ENCODE results near the gene MOCOS. TPM values are rescaled to one million over a fixed set of nuclear protein-coding genes. Genes with fewer than 3 reads are reported as not detected.

The MOCOS gene
- total RNA-seq, 1 experiment from 2014 or later = 3.0 TPM

DNA sequence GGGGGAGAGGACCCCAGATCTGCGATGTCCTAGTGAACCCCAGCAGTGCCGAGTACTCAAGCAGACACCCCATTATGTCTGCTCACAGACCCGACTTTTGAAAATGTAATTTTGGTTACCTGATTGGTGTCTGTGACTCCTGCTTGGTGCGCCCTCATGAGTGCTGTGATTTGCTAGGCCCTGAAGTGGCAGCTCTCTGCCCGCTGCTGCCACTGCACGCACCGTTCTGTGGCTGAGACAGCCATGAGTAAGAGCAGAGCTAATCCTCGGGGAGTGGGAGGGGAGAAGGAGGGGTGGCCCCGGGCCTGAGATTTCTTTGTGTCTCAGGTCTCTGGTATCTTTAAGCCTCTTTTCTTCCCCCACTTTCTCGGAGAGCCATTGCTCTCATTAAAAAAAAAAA, 128.4 kb downstream of the MOCOS start:
- Histone ChIP-seq H3K36me3 (ENCODE audit: control insufficient read depth, insufficient read depth, low read length) (no peaks in the 10 kb centered on the region), H3K4me1 (ENCODE audit: control insufficient read depth, insufficient read depth, low read length) (peaks cover 45% of the 10 kb centered on the region), H3K4me3 (ENCODE audit: low read depth in 2 of 2, low read length in 2 of 2) (no peak overlapping the region), H3K9me3 (ENCODE audit: control insufficient read depth, insufficient read depth, low read depth, low read length) (no peaks in the 10 kb centered on the region), H3K27me3 (ENCODE audit: control insufficient read depth, insufficient read depth, low read length) (no peaks in the 10 kb centered on the region), H3K27ac (ENCODE audit: low read length) (peak overlapping the region; percentile 69)
- CTCF ChIA-PET = interaction anchor here (0.6 kb wide), 1 partner anchor 173 kb away, joined by 3 read pairs; no protein-coding TSS in a partner anchor
- peak; percentile 81 for ATAC-seq
- BruUV-seq (replicated peaks) = no TSS peak
- DNase-seq (ENCODE audit: low read depth, low spot score) = no peak
- POLR2A ChIA-PET = no interaction called here
- in situ Hi-C loops (cut with HindIII; ENCODE audit: low pct_unique_long_range_greater_than_20kb, low sequenced_read_pairs) = no loop called here
- TF ChIP-seq REST (IDR thresholded peaks at IDR 0.05; ENCODE audit: insufficient read depth in 1 of 2, low read depth in 2 of 2, low read length in 1 of 2) (no peak), POLR2AphosphoS5 (IDR thresholded peaks at IDR 0.05; ENCODE audit: low read depth, low read length) (no peak), SIN3A (IDR thresholded peaks at IDR 0.05; ENCODE audit: borderline replicate concordance, insufficient read depth, low read depth, low read length) (no peak), TCF7L2 (IDR thresholded peaks at IDR 0.05; ENCODE audit: low read depth, low read length) (no peak), CTCF (IDR thresholded peaks at IDR 0.05) (no peak)
- intact Hi-C loops (cut with micrococcal nuclease; ENCODE audit: unreplicated experiment) = no loop called here

- TF ChIP-seq TCF7L2 (IDR thresholded peaks at IDR 0.05; ENCODE audit: low read depth, low read length) = no peak
- no peak for TF ChIP-seq SIN3A (IDR thresholded peaks at IDR 0.05; ENCODE audit: borderline replicate concordance, insufficient read depth, low read depth, low read length)
- TF ChIP-seq CTCF (IDR thresholded peaks at IDR 0.05) = no peak
- TF ChIP-seq POLR2AphosphoS5 (IDR thresholded peaks at IDR 0.05; ENCODE audit: low read depth, low read length) = no peak
- no peak for TF ChIP-seq REST (IDR thresholded peaks at IDR 0.05; ENCODE audit: insufficient read depth in 1 of 2, low read depth in 2 of 2, low read length in 1 of 2)
- POLR2A ChIA-PET = no interaction called here
- Histone ChIP-seq H3K4me3 (ENCODE audit: low read depth in 2 of 2, low read length in 2 of 2) (no peak overlapping the region), H3K27ac (ENCODE audit: low read length) (no peak overlapping the region; the same call in 1 of the 2 replicates), H3K4me1 (ENCODE audit: control insufficient read depth, insufficient read depth, low read length) (peaks cover 40% of the 10 kb centered on the region), H3K36me3 (ENCODE audit: control insufficient read depth, insufficient read depth, low read length) (no peaks in the 10 kb centered on the region), H3K27me3 (ENCODE audit: control insufficient read depth, insufficient read depth, low read length) (no peaks in the 10 kb centered on the region), H3K9me3 (ENCODE audit: control insufficient read depth, insufficient read depth, low read depth, low read length) (no peaks in the 10 kb centered on the region)
- ATAC-seq (no peak), DNase-seq (ENCODE audit: low read depth, low spot score) (no peak)
- intact Hi-C loops (cut with micrococcal nuclease; ENCODE audit: unreplicated experiment) = no loop called here
- in situ Hi-C loops (cut with HindIII; ENCODE audit: low pct_unique_long_range_greater_than_20kb, low sequenced_read_pairs) = no loop called here
- CTCF ChIA-PET = interaction anchor here (0.6 kb wide), 1 partner anchor 173 kb away, joined by 3 read pairs; no protein-coding TSS in a partner anchor
- no TSS peak for BruUV-seq (replicated peaks)
These were observed 128.9 kb downstream of the MOCOS start for GRCh38 chr18:36316246-36316645.
